Glutamatergic neuron (in vitro differentiated cells): ENCODE results near the gene ELOVL5. TPM values are rescaled to one million over a fixed set of nuclear protein-coding genes. Genes with fewer than 3 reads are reported as not detected.

ENCODE experiments used
- DNase-seq: peaks from one replicate; pipeline ENCODE4 v3.0.0; 2022
- H3K27ac Mint-ChIP-seq: one replicate; pipeline ENCODE4 v1.8.0; 2020; ENCODE audit warnings: mild to moderate bottlenecking, mixed read lengths, inconsistent platforms; ENCODE audit not compliant: unreplicated experiment
- H3K27me3 Mint-ChIP-seq: one replicate; pipeline ENCODE4 v1.8.0; 2020; ENCODE audit warnings: mild to moderate bottlenecking, moderate library complexity, mixed read lengths, inconsistent platforms; ENCODE audit not compliant: unreplicated experiment
- H3K36me3 Mint-ChIP-seq: one replicate; pipeline ENCODE4 v1.8.0; 2020; ENCODE audit warnings: mild to moderate bottlenecking, mixed read lengths, inconsistent platforms; ENCODE audit not compliant: unreplicated experiment
- H3K4me1 Mint-ChIP-seq: one replicate; pipeline ENCODE4 v1.8.0; 2020; ENCODE audit warnings: mild to moderate bottlenecking, low read depth, mixed read lengths, inconsistent platforms; ENCODE audit not compliant: unreplicated experiment
- H3K4me3 Mint-ChIP-seq: one replicate; pipeline ENCODE4 v1.8.0; 2020; ENCODE audit warnings: mild to moderate bottlenecking, mixed read lengths, inconsistent platforms; ENCODE audit not compliant: unreplicated experiment
- H3K9me3 Mint-ChIP-seq: one replicate; pipeline ENCODE4 v1.8.0; 2020; ENCODE audit warnings: mild to moderate bottlenecking, moderate library complexity, mixed read lengths, inconsistent platforms; ENCODE audit not compliant: unreplicated experiment
- CTCF ChIP-seq: fragments of 200-600 bp; sonication (generic); IDR thresholded peaks from one replicate; pipeline ENCODE4 v1.5.0; 2021; ENCODE audit not compliant: partially characterized antibody, unreplicated experiment
- long read RNA-seq: library from polyadenylated mRNA; unstranded; transcript quantifications from one replicate; pipeline ENCODE4 v2.0.0, GENCODE V29; 2020; ENCODE audit not compliant: unreplicated experiment
- total RNA-seq: library from RNA; stranded (reverse); fragmentation: NEBNext Ultra II Directional; extraction: Animal tissue kit (Norgen Biotek cat#: 25700); gene quantifications from one replicate; pipeline ENCODE4 v1.2.1, GENCODE V29; 2021; ENCODE audit not compliant: unreplicated experiment

ELOVL5 gene
- 97.2 TPM for total RNA-seq
- long read RNA-seq, transcript ELOVL5-201 (8 exons, 2,827 nt): major isoform, 47 of 69 reads
- long read RNA-seq, partial matches to known transcripts: 15 of 69 reads
- long read RNA-seq, other reads (novel, unspliced or antisense): 7 of 69 reads

GRCh38 chr6:53348371-53349208 lies at the start of gene ELOVL5:
Gene ELOVL5 (minus strand): TSS chr6:53348950. CDS start chr6:53295699, 53,251 bp downstream.
- no peaks in the 10 kb centered on the region for H3K36me3 Mint-ChIP-seq
- H3K9me3 Mint-ChIP-seq: peaks cover 11% of the 10 kb centered on the region
- peak within 1 kb of the TSS; percentile 93 for H3K4me3 Mint-ChIP-seq
- no peak for TF ChIP-seq CTCF
- H3K27me3 Mint-ChIP-seq: peaks cover 7% of the 10 kb centered on the region
- H3K4me1 Mint-ChIP-seq: peaks cover 17% of the 10 kb centered on the region
- peak within 1 kb of the TSS; percentile 83 for H3K27ac Mint-ChIP-seq
- peak; percentile 98 for DNase-seq

- DNase-seq: no peak
- Mint-ChIP-seq H3K4me1 (peaks cover 5% of the 10 kb centered on the region), H3K27ac (no peak overlapping the region), H3K36me3 (no peaks in the 10 kb centered on the region), H3K27me3 (no peaks in the 10 kb centered on the region), H3K4me3 (no peak overlapping the region), H3K9me3 (no peaks in the 10 kb centered on the region)
- no peak for TF ChIP-seq CTCF
Measured at GRCh38 chr6:53397283-53397682, 48.5 kb upstream of the ELOVL5 start.

- Mint-ChIP-seq H3K4me3 (no peak overlapping the region), H3K4me1 (peaks cover 5% of the 10 kb centered on the region), H3K27me3 (no peaks in the 10 kb centered on the region), H3K9me3 (no peaks in the 10 kb centered on the region), H3K36me3 (no peaks in the 10 kb centered on the region), H3K27ac (no peak overlapping the region)
- DNase-seq: no peak
- TF ChIP-seq CTCF: no peak
Measured at GRCh38 chr6:53395986-53396385, 47.2 kb upstream of the ELOVL5 start.

- Mint-ChIP-seq H3K4me1 (peaks cover 5% of the 10 kb centered on the region), H3K36me3 (no peaks in the 10 kb centered on the region), H3K9me3 (no peaks in the 10 kb centered on the region), H3K27me3 (no peaks in the 10 kb centered on the region), H3K4me3 (no peak overlapping the region), H3K27ac (no peak overlapping the region)
- TF ChIP-seq CTCF: no peak
- no peak for DNase-seq
Measured at GRCh38 chr6:53394704-53395103, 46.0 kb upstream of the ELOVL5 start.

- TF ChIP-seq CTCF: no peak
- no peak for DNase-seq
- peaks cover 6% of the 10 kb centered on the region for H3K27me3 Mint-ChIP-seq
- H3K27ac Mint-ChIP-seq: no peak overlapping the region
- H3K36me3 Mint-ChIP-seq: no peaks in the 10 kb centered on the region
- peaks cover 3% of the 10 kb centered on the region for H3K9me3 Mint-ChIP-seq
- peaks cover 6% of the 10 kb centered on the region for H3K4me1 Mint-ChIP-seq
- H3K4me3 Mint-ChIP-seq: no peak overlapping the region
Measured at GRCh38 chr6:53391170-53391569, 42.4 kb upstream of the ELOVL5 start.
